H1 (cell line): Measurements from ENCODE around the gene SPOCK1. TPM values are rescaled to one million over a fixed set of nuclear protein-coding genes. Genes with fewer than 3 reads are reported as not detected.

Source experiments
- CTCF ChIA-PET: fragments of 300-600 bp; sonication (Branson Sonifier 250); formaldehyde crosslinking; loops from one replicate; lab custom pipeline; 2021; ENCODE audit not compliant: partially characterized antibody; lab: Charles Lee
- POLR2A ChIA-PET: fragments of 300-600 bp; sonication (Branson Sonifier 250); formaldehyde crosslinking; loops from one replicate; lab custom pipeline; 2021; ENCODE audit warnings: inconsistent platforms; ENCODE audit not compliant: partially characterized antibody; lab: Charles Lee
- DNase-seq, 2 experiments: peaks; one replicate each; pipeline versions ENCODE4 v3.0.0 to v3.0.0-alpha.2; 2010 to 2022; ENCODE audit warnings: low spot score in 2 of 2, low read depth in 1 of 2, mixed read lengths in 1 of 2
- FAIRE-seq: peaks from 2 replicates; lab custom pipeline; 2011; peaks lifted over from hg19 to GRCh38; lab: Jason Lieb, UNC
- H2AFZ ChIP-seq: 2 replicates; pipeline ENCODE4 v1.8.1; 2012; ENCODE audit warnings: low read length, inconsistent platforms
- H2AK5ac ChIP-seq: 2 replicates; pipeline ENCODE4 v1.6.1; 2013; ENCODE audit warnings: low read depth, low read length
- H2BK120ac ChIP-seq: replicated peaks from 2 replicates; pipeline ENCODE3; 2013; ENCODE audit warnings: low read depth, low read length, inconsistent platforms
- H2BK12ac ChIP-seq: 2 replicates; pipeline ENCODE4 v1.6.1; 2013; ENCODE audit warnings: low read depth, low read length
- H2BK15ac ChIP-seq: 2 replicates; pipeline ENCODE4 v1.6.1; 2013; ENCODE audit warnings: low read length
- H2BK20ac ChIP-seq: 2 replicates; pipeline ENCODE4 v1.6.1; 2013; ENCODE audit warnings: low read length
- H2BK5ac ChIP-seq: 2 replicates; pipeline ENCODE4 v1.6.1; 2013; ENCODE audit warnings: low read depth, low read length
- H3K14ac ChIP-seq: 2 replicates; pipeline ENCODE4 v1.6.1; 2013; ENCODE audit warnings: inconsistent platforms; ENCODE audit not compliant: insufficient read length
- H3K18ac ChIP-seq: 2 replicates; pipeline ENCODE4 v1.6.1; 2013; ENCODE audit warnings: low read length; ENCODE audit errors: extremely low read depth
- H3K23ac ChIP-seq: 2 replicates; pipeline ENCODE4 v1.6.1; 2013; ENCODE audit warnings: inconsistent platforms; ENCODE audit not compliant: insufficient read length
- H3K23me2 ChIP-seq: 2 replicates; pipeline ENCODE4 v1.6.1; 2013; ENCODE audit warnings: low read depth, low read length
- H3K27ac ChIP-seq: 2 replicates; pipeline ENCODE4 v1.6.1; 2011; ENCODE audit warnings: low read depth, low read length, inconsistent platforms
- H3K27me3 ChIP-seq, 4 experiments: replicated peaks in 1 of 4; 1 replicate in 1 of 4; 2 replicates in 3 of 4; pipeline versions ENCODE4 v1.6.1 to v1.8.1; 2011 to 2013; ENCODE audit warnings: low read length in 3 of 4, mild to moderate bottlenecking in 3 of 4, inconsistent platforms in 2 of 4, mixed read lengths in 2 of 4, moderate library complexity in 1 of 4; ENCODE audit not compliant: control insufficient read depth in 3 of 4, insufficient read depth in 3 of 4; ENCODE audit errors: extremely low read depth in 1 of 4
- H3K36me3 ChIP-seq, 4 experiments: 2 replicates each; pipeline versions ENCODE4 v1.6.1 to v1.8.1; 2011 to 2013; ENCODE audit warnings: mild to moderate bottlenecking in 4 of 4, low read length in 3 of 4, moderate library complexity in 2 of 4, control low read depth in 1 of 4, inconsistent platforms in 1 of 4; ENCODE audit not compliant: insufficient read depth in 4 of 4, control insufficient read depth in 2 of 4
- H3K4ac ChIP-seq: replicated peaks from 2 replicates; pipeline ENCODE3; 2013; ENCODE audit warnings: low read length, low read depth, mixed read lengths, inconsistent platforms; ENCODE audit not compliant: insufficient read length
- H3K4me1 ChIP-seq, 4 experiments: replicated peaks in 1 of 4; 1 replicate in 1 of 4; 2 replicates in 3 of 4; pipeline versions ENCODE4 v1.6.1 to v1.8.1; 2011 to 2013; ENCODE audit warnings: low read length in 3 of 4, inconsistent platforms in 2 of 4, mixed read lengths in 1 of 4; ENCODE audit not compliant: insufficient read depth in 4 of 4, control insufficient read depth in 3 of 4
- H3K4me2 ChIP-seq, 2 experiments: 2 replicates each; pipeline versions ENCODE4 v1.6.1 to v1.8.1; 2011 to 2013; ENCODE audit warnings: low read depth in 2 of 2, low read length in 2 of 2, control low read depth in 1 of 2, inconsistent platforms in 1 of 2, mild to moderate bottlenecking in 1 of 2; ENCODE audit not compliant: insufficient read depth in 1 of 2
- H3K4me3 ChIP-seq, 4 experiments: fragments of 200-600, 300-600 bp in 1 of 4; sonication (generic), shearing (Covaris generic), sonication (Bioruptor Twin) in 1 of 4; 2 replicates each; pipeline versions ENCODE4 v1.5.1 to v1.8.1; 2011 to 2016; ENCODE audit warnings: low read length in 4 of 4, low read depth in 3 of 4, control low read depth in 2 of 4, inconsistent platforms in 2 of 4, mild to moderate bottlenecking in 2 of 4, mixed read lengths in 1 of 4, moderate library complexity in 1 of 4; ENCODE audit not compliant: insufficient read depth in 2 of 4; ENCODE audit errors: extremely low read depth in 1 of 4
- H3K56ac ChIP-seq: replicated peaks from 2 replicates; pipeline ENCODE3; 2013; ENCODE audit warnings: low read depth, mild to moderate bottlenecking, mixed read lengths, low read length, inconsistent platforms; ENCODE audit not compliant: insufficient read length
- H3K79me1 ChIP-seq: 2 replicates; pipeline ENCODE4 v1.6.1; 2013; ENCODE audit warnings: low read depth, low read length, control low read depth
- H3K79me2 ChIP-seq, 2 experiments: 2 replicates each; pipeline versions ENCODE4 v1.6.1 to v1.8.1; 2012 to 2013; ENCODE audit warnings: low read length in 2 of 2, mild to moderate bottlenecking in 2 of 2, inconsistent platforms in 1 of 2; ENCODE audit not compliant: insufficient read depth in 2 of 2, control insufficient read depth in 1 of 2
- H3K9ac ChIP-seq, 4 experiments: replicated peaks in 1 of 4; 1 replicate in 1 of 4; 2 replicates in 3 of 4; pipeline versions ENCODE4 v1.6.1 to v1.8.1; 2011 to 2013; ENCODE audit warnings: low read depth in 3 of 4, low read length in 3 of 4, control low read depth in 2 of 4, mild to moderate bottlenecking in 2 of 4, moderate library complexity in 2 of 4, inconsistent platforms in 1 of 4; ENCODE audit errors: extremely low read depth in 1 of 4
- H3K9me3 ChIP-seq, 2 experiments: 2 replicates each; pipeline versions ENCODE4 v1.6.1 to v1.8.1; 2012 to 2013; ENCODE audit warnings: mild to moderate bottlenecking in 2 of 2, moderate library complexity in 2 of 2, control low read depth in 1 of 2, inconsistent platforms in 1 of 2, low read depth in 1 of 2, low read length in 1 of 2, mixed read lengths in 1 of 2; ENCODE audit not compliant: insufficient read depth in 2 of 2
- H4K20me1 ChIP-seq, 2 experiments: replicated peaks in 1 of 2; 2 replicates each; pipeline versions ENCODE3 to v1.8.1; 2011 to 2013; ENCODE audit warnings: inconsistent platforms in 2 of 2, low read length in 2 of 2, mild to moderate bottlenecking in 1 of 2; ENCODE audit not compliant: insufficient read depth in 2 of 2, control insufficient read depth in 1 of 2
- H4K5ac ChIP-seq: 2 replicates; pipeline ENCODE4 v1.6.1; 2013; ENCODE audit warnings: low read length, low read depth, mixed read lengths, inconsistent platforms; ENCODE audit not compliant: insufficient read length
- H4K8ac ChIP-seq: 2 replicates; pipeline ENCODE4 v1.8.0; 2013; ENCODE audit warnings: mild to moderate bottlenecking, moderate library complexity, low read length, inconsistent platforms; ENCODE audit not compliant: insufficient read depth; ENCODE audit errors: extremely low read depth
- H4K91ac ChIP-seq: replicated peaks from 2 replicates; pipeline ENCODE3; 2013; ENCODE audit warnings: low read length, mixed read lengths, inconsistent platforms; ENCODE audit not compliant: insufficient read length
- ATF2 ChIP-seq: IDR thresholded peaks from 2 replicates; pipeline ENCODE4 v1.6.1; 2012; ENCODE audit warnings: low read length, inconsistent platforms
- CHD2 ChIP-seq: IDR thresholded peaks from 2 replicates; pipeline ENCODE4 v1.6.1; 2012; ENCODE audit warnings: low read length, improper control_type of control experiment
- NRF1 ChIP-seq: IDR thresholded peaks from 2 replicates; pipeline ENCODE4 v1.6.1; 2011; ENCODE audit warnings: mild to moderate bottlenecking, low read depth, low read length, improper control_type of control experiment
- RAD21 ChIP-seq, 2 experiments: IDR thresholded peaks in 1 of 2; conservative IDR thresholded peaks in 1 of 2; 2 replicates each; pipeline ENCODE4 v1.6.1; 2011; ENCODE audit warnings: low read depth in 2 of 2, low read length in 2 of 2, improper control_type of control experiment in 1 of 2, inconsistent platforms in 1 of 2, mild to moderate bottlenecking in 1 of 2, moderate library complexity in 1 of 2
- SAP30 ChIP-seq: fragments of 300-600 bp; sonication (generic); IDR thresholded peaks from 2 replicates; pipeline ENCODE4 v1.7.1; 2012; ENCODE audit warnings: low read length, moderate library complexity, mild to moderate bottlenecking, inconsistent platforms; ENCODE audit not compliant: insufficient read depth, insufficient replicate concordance
- SP4 ChIP-seq: IDR thresholded peaks from 2 replicates; pipeline ENCODE4 v1.6.1; 2012; ENCODE audit warnings: low read length, inconsistent platforms
- SRF ChIP-seq: IDR thresholded peaks from 2 replicates; pipeline ENCODE4 v1.6.1; 2011; ENCODE audit warnings: mild to moderate bottlenecking, low read depth, low read length, moderate library complexity
- WGBS, 2 experiments: shearing (Covaris generic) in 1 of 2; methylation state at CpG; one replicate each; pipeline versions ENCODE4 v1.1.6 to v1.1.7; 2013 to 2015; ENCODE audit warnings: low lambda C conversion rate in 2 of 2, mixed read lengths in 2 of 2, inconsistent platforms in 1 of 2, low coverage in 1 of 2, missing lambda C conversion rate in 1 of 2; ENCODE audit not compliant: insufficient replicate concordance in 2 of 2, insufficient coverage in 1 of 2, insufficient read length in 1 of 2; ENCODE audit errors: extremely low coverage in 1 of 2, missing lambda C conversion rate in 1 of 2; 5-methylcytosine and 5-hydroxymethylcytosine counted together
- polyA plus RNA-seq, 7 experiments: library from polyadenylated mRNA; depleted of rRNA in 3 of 7; stranded (reverse) in 5 of 7; unstranded in 2 of 7; fragments of >200 nt in 5 of 7; fragments of 200-250 nt in 2 of 7; gene quantifications; 1 replicate in 5 of 7; 2 replicates in 1 of 7; 4 replicates in 1 of 7; pipeline versions ENCODE4 v1.2.1 to v1.2.3, GENCODE V29; 2011 to 2013; ENCODE audit warnings: missing spikeins in 2 of 7, mixed read lengths in 2 of 7
- total RNA-seq: library from RNA; stranded (reverse); fragmentation: NEBNext Ultra II Directional; extraction: Animal tissue kit (Norgen Biotek cat#: 25700); gene quantifications from 2 replicates; pipeline ENCODE4 v1.2.1, GENCODE V29; 2021

The SPOCK1 gene
- total and polyA plus RNA-seq, 2 of the 8 experiments (the other 6 are each of a cell fraction or from before 2014, with no cell fraction given), result 6.9 to 18.1 TPM

- no peak overlapping the region for H3K4me2 ChIP-seq
- H4K91ac ChIP-seq, result no peak overlapping the region
- no peak overlapping the region for H4K5ac ChIP-seq
- no peak overlapping the region for H3K27ac ChIP-seq
- no peak overlapping the region for H3K23ac ChIP-seq
- no peak overlapping the region for H4K8ac ChIP-seq
- no peaks in the 10 kb centered on the region for H4K20me1 ChIP-seq
- no peak for TF ChIP-seq ATF2
- TF ChIP-seq SP4, result no peak
- no peak for TF ChIP-seq RAD21 (IDR thresholded peaks at IDR 0.05 in 1 of 2, conservative IDR thresholded peaks at IDR 0.05 in 1 of 2; ENCODE audit: low read depth in 2 of 2, low read length in 2 of 2)
- TF ChIP-seq CHD2, result no peak
- no peak for TF ChIP-seq SAP30
- no peak for TF ChIP-seq SRF
- TF ChIP-seq NRF1, result no peak
- TF ChIP-seq, all 59 proteins: peak for 0
- Histone ChIP-seq H3K9me3 (no peaks in the 10 kb centered on the region), H2BK12ac (no peak overlapping the region), H2BK20ac (no peak overlapping the region), H2BK15ac (no peak overlapping the region), H3K14ac (no peak overlapping the region), H2BK120ac (no peak overlapping the region), H2AFZ (no peak overlapping the region), H3K27me3 (no peaks in the 10 kb centered on the region), H3K18ac (no peak overlapping the region), H3K4me3 (no peak overlapping the region), H3K56ac (no peak overlapping the region), H3K23me2 (no peaks in the 10 kb centered on the region), H3K79me2 (no peaks in the 10 kb centered on the region), H3K9ac (no peak overlapping the region), H3K4ac (no peak overlapping the region), H2AK5ac (no peak overlapping the region), H3K36me3 (no peaks in the 10 kb centered on the region), H3K4me1 (no peaks in the 10 kb centered on the region), H2BK5ac (no peak overlapping the region), H3K79me1 (no peaks in the 10 kb centered on the region)
- FAIRE-seq, result no peak
- CTCF ChIA-PET, result interaction anchor here (0.7 to 1.6 kb wide), 3 partner anchors 11 to 156 kb away, joined by 3 read pairs; no protein-coding TSS in a partner anchor
- POLR2A ChIA-PET, result no interaction called here
- DNase-seq, result no peak
- 59% methylated on average over 2 of the region's 2 CpGs; no CpG with 5 or more reads in 1 of the 2 experiments for WGBS, 2 experiments
Measured at GRCh38 chr5:137283801-137284200, 215.3 kb downstream of the SPOCK1 start.
